ENCODE results near the gene PGA5. TPM values are rescaled to one million over a fixed set of nuclear protein-coding genes. Genes with fewer than 3 reads are reported as not detected.

PGA5 gene
- total RNA-seq (2022; extraction: Qiagen RNA extraction) = not detected in 5 replicates

DNA sequence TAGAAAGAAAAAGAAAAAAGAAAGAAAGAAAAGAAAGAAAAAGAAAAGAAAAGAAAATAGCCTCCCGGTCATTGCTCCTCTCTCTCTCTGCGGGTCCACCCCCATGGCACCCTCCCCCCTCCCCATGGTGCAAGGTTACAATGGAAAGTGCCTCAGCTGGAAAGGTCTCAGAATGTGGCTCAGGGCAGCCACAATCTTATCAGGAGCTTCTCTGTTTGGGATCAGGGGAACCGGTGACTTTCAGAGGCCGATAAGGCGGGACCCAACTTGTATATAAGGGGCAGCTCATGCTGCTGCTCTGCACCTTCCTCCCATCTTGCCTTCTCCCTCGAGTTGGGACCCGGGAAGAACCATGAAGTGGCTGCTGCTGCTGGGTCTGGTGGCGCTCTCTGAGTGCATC, at the start of gene PGA5:
Gene PGA5, plus strand, starts transcription at position 301 of the 400 bp plus-strand sequence. Its CDS starts 52 bp downstream, at position 353.

DNA sequence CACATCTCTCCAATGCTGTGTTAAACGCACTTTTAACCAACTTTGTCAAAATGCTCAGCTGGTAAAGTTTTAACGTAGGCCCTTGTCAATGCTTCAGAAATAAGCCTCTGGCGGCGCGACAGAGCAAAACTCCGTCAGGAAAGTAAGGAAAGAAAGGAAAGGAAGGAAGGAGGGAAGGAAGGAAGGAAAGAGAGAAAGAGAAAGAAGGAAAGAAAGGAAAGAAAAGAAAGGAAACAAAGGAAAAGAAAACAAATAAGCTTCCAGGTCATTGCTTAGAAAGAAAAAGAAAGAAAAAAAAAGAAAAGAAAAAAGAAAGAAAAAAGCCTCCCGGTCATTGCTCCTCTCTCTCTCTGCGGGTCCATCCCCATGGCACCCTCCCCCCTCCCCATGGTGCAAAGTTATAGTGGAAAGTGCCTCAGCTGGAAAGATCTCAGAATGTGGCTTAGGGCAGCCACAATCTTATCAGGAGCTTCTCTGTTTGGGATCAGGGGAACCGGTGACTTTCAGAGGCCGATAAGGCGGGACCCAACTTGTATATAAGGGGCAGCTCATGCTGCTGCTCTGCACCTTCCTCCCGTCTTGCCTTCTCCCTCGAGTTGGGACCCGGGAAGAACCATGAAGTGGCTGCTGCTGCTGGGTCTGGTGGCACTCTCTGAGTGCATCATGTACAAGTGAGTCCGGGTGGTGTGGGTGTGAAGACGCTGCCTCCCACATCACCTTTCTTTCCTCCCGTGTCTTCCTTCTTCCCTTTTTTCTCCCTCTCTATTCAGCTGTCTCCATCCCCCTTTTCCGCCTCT, 37.8 kb upstream of the PGA5 start, which contains the start of gene PGA3:
Gene PGA3, plus strand, starts transcription at position 566 of the 797 bp plus-strand sequence. Its CDS starts 50 bp downstream, at position 616.

DNA sequence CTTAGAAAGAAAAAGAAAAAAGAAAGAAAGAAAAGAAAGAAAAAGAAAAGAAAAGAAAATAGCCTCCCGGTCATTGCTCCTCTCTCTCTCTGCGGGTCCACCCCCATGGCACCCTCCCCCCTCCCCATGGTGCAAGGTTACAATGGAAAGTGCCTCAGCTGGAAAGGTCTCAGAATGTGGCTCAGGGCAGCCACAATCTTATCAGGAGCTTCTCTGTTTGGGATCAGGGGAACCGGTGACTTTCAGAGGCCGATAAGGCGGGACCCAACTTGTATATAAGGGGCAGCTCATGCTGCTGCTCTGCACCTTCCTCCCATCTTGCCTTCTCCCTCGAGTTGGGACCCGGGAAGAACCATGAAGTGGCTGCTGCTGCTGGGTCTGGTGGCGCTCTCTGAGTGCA, 18.9 kb upstream of the PGA5 start, which contains the start of gene PGA4:
Gene PGA4, plus strand, starts transcription at position 301 of the 400 bp plus-strand sequence. Its CDS starts 54 bp downstream, at position 355.

DNA sequence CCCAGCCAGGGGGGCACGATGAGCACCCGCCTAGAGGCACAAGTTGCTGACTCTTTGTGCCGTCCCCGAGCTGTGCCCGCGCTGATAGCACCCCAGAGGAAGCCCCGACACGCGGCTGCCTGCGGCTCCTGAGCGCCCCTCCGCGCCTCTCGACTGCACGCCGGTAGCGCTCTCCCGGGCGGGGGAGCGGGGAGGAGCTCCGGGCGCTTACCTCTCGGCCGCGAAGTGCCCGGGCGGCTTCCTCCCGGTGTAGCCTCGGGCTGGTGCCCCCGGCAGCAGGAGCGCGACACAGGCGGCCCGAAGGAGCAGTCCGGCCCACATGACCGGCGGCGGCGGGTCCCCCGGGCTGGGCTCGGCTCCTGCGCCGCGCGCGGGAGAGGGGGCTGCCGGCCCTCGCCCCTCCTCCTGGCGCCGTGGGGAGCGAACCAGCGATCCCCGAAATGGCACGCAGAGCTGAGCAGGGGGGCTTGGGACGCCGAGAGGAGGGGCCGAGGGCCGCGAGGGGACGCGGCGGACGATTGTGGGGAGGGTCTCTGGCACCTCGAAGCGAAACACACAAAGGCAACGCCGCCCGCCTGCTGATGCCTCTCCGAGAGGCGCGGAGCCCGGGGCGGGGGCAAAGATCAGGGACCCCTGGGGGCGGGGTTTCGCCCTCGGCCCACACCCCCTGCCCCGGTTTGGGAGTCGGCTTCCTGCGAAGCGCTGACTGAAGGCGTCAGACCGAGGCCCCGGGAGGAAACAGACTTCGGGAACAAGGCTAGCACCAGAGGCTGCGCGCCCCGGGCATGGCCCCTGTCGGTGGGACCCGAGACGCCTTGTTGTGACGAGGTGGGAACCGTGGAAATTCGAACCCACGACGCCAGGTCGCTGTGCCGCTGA, 54.0 kb downstream of the PGA5 start, which contains the start of gene VWCE:
Gene VWCE, minus strand, starts transcription at position 600 of the 879 bp plus-strand sequence. Its CDS starts 279 bp downstream, at position 321.

Other genes starting within 250 kb of the PGA5 start
- not detected in 5 replicates for gene CD5, start 138.7 kb upstream of the PGA5 start, total RNA-seq (2022; extraction: Qiagen RNA extraction)
- gene VPS37C, start 79.7 kb upstream of the PGA5 start, total RNA-seq (2022; extraction: Qiagen RNA extraction) = 15.6 to 17.5 TPM (median 17.0 TPM) in 5 replicates
- not detected in 5 replicates for gene PGA3, start 37.7 kb upstream of the PGA5 start, total RNA-seq (2022; extraction: Qiagen RNA extraction)
- 0.12 TPM in 1 of 5 replicates, not detected in the others for gene PGA4, start 18.8 kb upstream of the PGA5 start, total RNA-seq (2022; extraction: Qiagen RNA extraction)
- 0.56 to 1.0 TPM (median 0.69 TPM) in 5 replicates for gene VWCE, start 54.1 kb downstream of the PGA5 start, total RNA-seq (2022; extraction: Qiagen RNA extraction)
- gene DDB1, start 91.9 kb downstream of the PGA5 start, total RNA-seq (2022; extraction: Qiagen RNA extraction) = 159 to 173 TPM (median 164 TPM) in 5 replicates
- gene TKFC, start 92.1 kb downstream of the PGA5 start, total RNA-seq (2022; extraction: Qiagen RNA extraction) = 43.9 to 74.0 TPM (median 70.7 TPM) in 5 replicates
- gene CYB561A3, start 120.7 kb downstream of the PGA5 start, total RNA-seq (2022; extraction: Qiagen RNA extraction) = 34.3 to 46.4 TPM (median 45.0 TPM) in 5 replicates
- 87.0 to 115 TPM (median 93.5 TPM) in 5 replicates for gene TMEM138, start 121.2 kb downstream of the PGA5 start, total RNA-seq (2022; extraction: Qiagen RNA extraction)
- gene TMEM216, start 151.4 kb downstream of the PGA5 start, total RNA-seq (2022; extraction: Qiagen RNA extraction) = 15.3 to 17.8 TPM (median 16.8 TPM) in 5 replicates
- gene CPSF7, start 188.8 kb downstream of the PGA5 start, total RNA-seq (2022; extraction: Qiagen RNA extraction) = 68.6 to 73.2 TPM (median 71.1 TPM) in 5 replicates
- 39.6 to 48.6 TPM (median 46.9 TPM) in 5 replicates for gene SDHAF2, start 188.9 kb downstream of the PGA5 start, total RNA-seq (2022; extraction: Qiagen RNA extraction)